B cell (primary cell): ENCODE results near the gene B3GALT6. TPM values are rescaled to one million over a fixed set of nuclear protein-coding genes. Genes with fewer than 3 reads are reported as not detected.
A peak's percentile ranks its signal among the peaks of the same experiment; 100 is the strongest.

Source experiments
- ATAC-seq: fragments of 200-7000 bp; cut with Tn5 transposase; one replicate; pipeline ENCODE4 v1.10.0; 2021; ENCODE audit warnings: low read depth, mild to moderate bottlenecking, moderate number of reproducible peaks, moderate library complexity
- CTCF ChIA-PET: fragments of 350-600 bp; sonication (Branson Sonifier 250); formaldehyde crosslinking; loops from one replicate; lab custom pipeline; 2021; ENCODE audit warnings: antibody characterized with exemption, inconsistent platforms; lab: Charles Lee
- POLR2A ChIA-PET: fragments of 350-600 bp; sonication (Branson Sonifier 250); formaldehyde crosslinking; loops from one replicate; lab custom pipeline; 2021; ENCODE audit warnings: antibody characterized with exemption; lab: Charles Lee
- DNase-seq: peaks from one replicate; pipeline ENCODE4 v3.0.0; 2013
- H2AFZ ChIP-seq: 2 replicates; pipeline ENCODE4 v1.6.1; 2012; ENCODE audit warnings: mild to moderate bottlenecking, low read depth, low read length; ENCODE audit not compliant: insufficient read depth, poor library complexity, severe bottlenecking
- H3K27ac ChIP-seq, 2 donors: 1 replicate in 1 of 2; 2 replicates in 1 of 2; pipeline ENCODE4 v1.5.1; 2012 to 2013; ENCODE audit warnings: low read length in 2 of 2, mild to moderate bottlenecking in 2 of 2, moderate library complexity in 1 of 2
- H3K27me3 ChIP-seq, 4 experiments: fragments of 200-600 bp in 1 of 4; sonication (generic) in 1 of 4; replicated peaks in 1 of 4; 1 replicate in 2 of 4; 2 replicates in 2 of 4; pipeline versions ENCODE4 v1.6.1 to v1.7.0; 2013 to 2016; ENCODE audit warnings: low read length in 3 of 4, mild to moderate bottlenecking in 2 of 4, mixed read lengths in 1 of 4, moderate library complexity in 1 of 4; ENCODE audit not compliant: insufficient read depth in 4 of 4, control insufficient read depth in 3 of 4; ENCODE audit errors: control extremely low read depth in 1 of 4
- H3K36me3 ChIP-seq, 2 experiments: replicated peaks in 1 of 2; 1 replicate in 1 of 2; 2 replicates in 1 of 2; pipeline versions ENCODE4 v1.6.1 to v1.7.1; 2013; ENCODE audit warnings: low read length in 1 of 2; ENCODE audit not compliant: insufficient read depth in 2 of 2, control insufficient read depth in 1 of 2; ENCODE audit errors: control extremely low read depth in 1 of 2, extremely low read depth in 1 of 2
- H3K4me1 ChIP-seq, 2 donors: fragments of 200-600 bp in 1 of 2; sonication (generic) in 1 of 2; 1 replicate in 1 of 2; 2 replicates in 1 of 2; pipeline versions ENCODE4 v1.5.1 to v1.6.1; 2013 to 2017; ENCODE audit warnings: low read length in 2 of 2; ENCODE audit not compliant: control insufficient read depth in 2 of 2, insufficient read depth in 2 of 2
- H3K4me2 ChIP-seq: replicated peaks from 2 replicates; pipeline ENCODE3; 2012; ENCODE audit warnings: mild to moderate bottlenecking, low read depth, low read length; ENCODE audit not compliant: poor library complexity, severe bottlenecking
- H3K4me3 ChIP-seq, 5 experiments: fragments of 200-600 bp in 1 of 5; sonication (generic) in 1 of 5; 1 replicate in 3 of 5; 2 replicates in 2 of 5; pipeline versions ENCODE4 v1.5.1 to v1.7.0; 2011 to 2016; ENCODE audit warnings: low read length in 4 of 5, mild to moderate bottlenecking in 4 of 5, low read depth in 2 of 5, control low read depth in 1 of 5, moderate library complexity in 1 of 5; ENCODE audit not compliant: insufficient read depth in 1 of 5; ENCODE audit errors: control extremely low read depth in 1 of 5, extremely low read depth in 1 of 5
- H3K79me2 ChIP-seq: fragments of 200-600 bp; sonication (generic); one replicate; pipeline ENCODE4 v1.6.0; 2016; ENCODE audit warnings: low read length; ENCODE audit not compliant: control insufficient read depth, insufficient read depth
- H3K9ac ChIP-seq: fragments of 200-600 bp; sonication (generic); 2 replicates; pipeline ENCODE4 v1.6.1; 2017; ENCODE audit warnings: mild to moderate bottlenecking, low read length, moderate library complexity
- H3K9me3 ChIP-seq, 3 donors: one replicate each; pipeline versions ENCODE4 v1.6.1 to v1.7.1; 2013; ENCODE audit warnings: low read length in 2 of 3; ENCODE audit not compliant: control insufficient read depth in 2 of 3, insufficient read depth in 1 of 3; ENCODE audit errors: control extremely low read depth in 1 of 3
- H4K20me1 ChIP-seq: 2 replicates; pipeline ENCODE4 v1.6.0; 2012; ENCODE audit warnings: mild to moderate bottlenecking, low read length; ENCODE audit not compliant: insufficient read depth, control insufficient read depth, poor library complexity, severe bottlenecking
- H3K27ac Mint-ChIP-seq: one replicate; pipeline ENCODE4 v1.8.0; 2021; ENCODE audit warnings: mixed read lengths
- H3K27me3 Mint-ChIP-seq: one replicate; pipeline ENCODE4 v1.8.0; 2021; ENCODE audit warnings: mixed read lengths
- H3K4me1 Mint-ChIP-seq: one replicate; pipeline ENCODE4 v1.8.0; 2021; ENCODE audit warnings: mixed read lengths
- H3K4me3 Mint-ChIP-seq: one replicate; pipeline ENCODE4 v1.8.0; 2021; ENCODE audit warnings: mixed read lengths
- H3K9me3 Mint-ChIP-seq: one replicate; pipeline ENCODE4 v1.8.0; 2022; ENCODE audit warnings: mixed read lengths; ENCODE audit not compliant: insufficient read depth
- CTCF ChIP-seq: fragments of 200-600 bp; IDR thresholded peaks from one replicate; pipeline ENCODE4 v1.8.0; 2022; ENCODE audit warnings: antibody characterized with exemption, mild to moderate bottlenecking
- EZH2 ChIP-seq: IDR thresholded peaks from 2 replicates; pipeline ENCODE4 v1.6.1; 2012; ENCODE audit warnings: borderline replicate concordance, low read depth, mild to moderate bottlenecking, moderate library complexity, low read length; ENCODE audit not compliant: insufficient read depth, poor library complexity, severe bottlenecking
- WGBS: methylation state at CpG from one replicate; pipeline ENCODE4 v1.1.5; 2013; ENCODE audit warnings: missing lambda C conversion rate; ENCODE audit not compliant: insufficient coverage; 5-methylcytosine and 5-hydroxymethylcytosine counted together
- intact Hi-C: fragments of 100-400 bp; cut with micrococcal nuclease; formaldehyde crosslinking; loops from one replicate; pipeline ENCODE4 v1.10.0; 2022
- polyA plus RNA-seq: library from polyadenylated mRNA; depleted of rRNA; stranded (reverse); fragments of >200 nt; gene quantifications from 2 replicates; pipeline ENCODE4 v1.2.3, GENCODE V29; 2012
- total RNA-seq, 2 donors: library from RNA; stranded (reverse); fragments of 120-200 nt in 1 of 2; gene quantifications; 1 replicate in 1 of 2; 2 replicates in 1 of 2; pipeline versions ENCODE4 v1.2.3 to v1.2.4, GENCODE V29; 2013 to 2022

Gene B3GALT6
- total and polyA plus RNA-seq, 2 donors (not counting 1 experiment from before 2014, with no cell fraction given): 5.9 to 21.0 TPM

GRCh38 chr1:1216770-1217620 lies 15.0 kb upstream of the B3GALT6 start:
- peaks cover 0 to 11% (median 0%) of the 10 kb centered on the region in 3 donors for H3K9me3 ChIP-seq
- DNase-seq: no peak
- H3K79me2 ChIP-seq: peaks cover 10% of the 10 kb centered on the region
- H3K27me3 ChIP-seq: peaks cover 0 to 10% (median 4%) of the 10 kb centered on the region in 4 experiments
- no peak overlapping the region for H3K4me3 ChIP-seq
- TF ChIP-seq EZH2 (no peak), CTCF (no peak)
- Mint-ChIP-seq H3K27ac (peak overlapping the region; percentile 72), H3K9me3 (no peaks in the 10 kb centered on the region), H3K4me1 (peaks cover 24% of the 10 kb centered on the region), H3K27me3 (no peaks in the 10 kb centered on the region), H3K4me3 (no peak overlapping the region)
- no peak overlapping the region for H3K4me2 ChIP-seq
- ChIA-PET POLR2A (no interaction called here), CTCF (no interaction called here)
- no peak overlapping the region for H3K27ac ChIP-seq
- 96% methylated on average over 65 of the region's 74 CpGs for WGBS
- H3K36me3 ChIP-seq: peaks cover 0 to 43% of the 10 kb centered on the region in 2 experiments
- no peak overlapping the region for H2AFZ ChIP-seq
- H3K4me1 ChIP-seq: peaks cover 34% of the 10 kb centered on the region in 2 donors
- intact Hi-C loops: no loop called here
- H3K9ac ChIP-seq: no peak overlapping the region
- H4K20me1 ChIP-seq: peaks cover 50% of the 10 kb centered on the region
- ATAC-seq: no peak
